ENCODE data around the gene KSR1. TPM values are rescaled to one million over a fixed set of nuclear protein-coding genes. Genes with fewer than 3 reads are reported as not detected.

Gene KSR1
- total and polyA plus RNA-seq, 2 of the 8 experiments (the other 6 are each of a cell fraction or from before 2014, with no cell fraction given): 14.1 to 34.7 TPM

DNA sequence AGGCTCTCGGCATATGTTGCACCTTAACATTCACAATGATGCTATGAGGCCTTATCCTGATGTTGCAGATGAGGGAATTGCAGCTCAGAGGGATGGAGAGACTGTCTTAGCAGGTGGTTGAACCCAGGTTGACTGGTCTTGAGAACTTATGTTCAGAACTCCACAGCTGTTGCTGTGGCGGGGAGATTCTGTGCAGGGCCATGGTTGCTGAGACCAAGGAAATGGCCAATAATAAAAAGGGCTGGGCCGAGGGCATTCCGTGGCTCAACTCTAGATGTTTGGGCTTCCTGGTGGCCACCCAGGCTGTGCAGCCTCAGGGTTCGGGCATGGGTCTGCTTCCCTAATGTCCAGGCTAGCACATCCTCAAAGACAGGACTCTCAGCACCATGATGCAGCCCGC lies 5.9 kb downstream of the KSR1 start (continued):
- TF ChIP-seq TAF1 (IDR thresholded peaks at IDR 0.05; ENCODE audit: low read depth, low read length) (no peak), SAP30 (IDR thresholded peaks at IDR 0.05; ENCODE audit: insufficient read depth, insufficient replicate concordance, low read length) (no peak), KDM1A (IDR thresholded peaks at IDR 0.05; ENCODE audit: borderline replicate concordance, low read length) (no peak)

All from H1 (cell line).